Measurements from ENCODE around the gene CDH5.
"Not testable (repeated sequence)": the region's sequence is repeated elsewhere in the genome, so short reads cannot be mapped to it uniquely, and the experiment has no call there.

The CDH5 gene

DNA sequence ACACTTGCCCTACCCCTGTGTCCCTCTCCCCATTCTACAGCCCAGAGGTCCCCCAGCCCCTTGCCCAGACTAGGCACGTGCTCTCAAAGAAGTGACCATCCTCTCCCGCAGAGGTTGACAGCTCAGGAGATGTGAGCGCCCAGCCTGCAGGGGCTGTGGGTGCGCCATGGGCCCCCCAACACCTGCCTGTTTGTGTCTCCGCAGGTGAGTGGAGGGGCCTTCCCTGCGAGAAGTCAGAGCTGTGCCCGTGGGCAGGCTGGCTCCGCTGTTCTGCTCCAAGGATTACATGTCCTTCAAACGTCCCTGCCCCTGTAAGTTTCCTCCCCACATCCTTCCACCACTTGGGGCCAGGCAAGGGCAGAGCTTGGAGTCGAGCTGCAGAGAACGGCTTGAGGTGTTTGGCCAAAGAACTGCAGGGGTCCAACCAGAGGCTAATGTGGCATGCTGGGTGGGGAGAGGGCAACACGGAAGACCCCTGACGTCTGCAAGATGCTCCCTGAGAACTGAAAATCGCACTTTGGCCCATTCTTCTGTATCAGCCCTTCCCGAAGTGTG lies 71.0 kb downstream of the CDH5 start:
- no peak for DNase-seq (ENCODE audit: low read depth, low spot score)

- DNase-seq (ENCODE audit: low read depth, low spot score) = no peak
These were observed 72.0 kb downstream of the CDH5 start for GRCh38 chr16:66438536-66438935.

DNA sequence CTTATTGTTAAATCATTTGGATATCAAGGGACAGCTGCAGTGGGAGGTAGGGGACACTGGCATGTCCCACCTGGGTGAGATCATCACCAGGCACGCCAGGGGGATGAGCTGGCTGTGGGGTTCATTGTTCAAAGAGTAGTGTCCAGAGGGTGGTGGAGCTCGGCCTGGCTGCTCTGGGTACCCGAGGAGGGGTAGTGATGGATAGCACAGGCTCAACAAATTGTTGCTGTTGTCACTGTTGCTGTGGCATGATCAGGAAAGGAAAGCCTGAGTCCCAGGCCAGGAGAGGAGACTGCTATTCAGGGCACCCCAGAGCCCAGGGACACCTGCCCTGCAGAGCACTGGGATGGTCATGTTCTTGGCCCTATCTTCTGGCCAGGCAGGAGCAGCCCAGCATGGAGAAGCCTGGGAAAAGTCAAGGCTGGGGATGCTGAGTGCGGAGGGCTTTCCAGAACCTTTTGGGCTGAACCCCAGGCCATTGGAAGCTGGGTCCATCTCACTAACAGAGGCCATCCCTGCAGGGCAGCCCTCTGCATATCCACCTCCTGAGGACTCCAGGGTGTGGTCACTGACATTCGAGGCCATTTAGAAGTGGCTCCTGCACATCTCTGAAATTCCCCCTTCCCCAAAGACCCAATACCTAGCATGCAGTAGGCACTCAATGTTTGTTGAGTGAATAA lies 72.7 kb downstream of the CDH5 start:
- DNase-seq (ENCODE audit: low read depth, low spot score) = no peak

DNA sequence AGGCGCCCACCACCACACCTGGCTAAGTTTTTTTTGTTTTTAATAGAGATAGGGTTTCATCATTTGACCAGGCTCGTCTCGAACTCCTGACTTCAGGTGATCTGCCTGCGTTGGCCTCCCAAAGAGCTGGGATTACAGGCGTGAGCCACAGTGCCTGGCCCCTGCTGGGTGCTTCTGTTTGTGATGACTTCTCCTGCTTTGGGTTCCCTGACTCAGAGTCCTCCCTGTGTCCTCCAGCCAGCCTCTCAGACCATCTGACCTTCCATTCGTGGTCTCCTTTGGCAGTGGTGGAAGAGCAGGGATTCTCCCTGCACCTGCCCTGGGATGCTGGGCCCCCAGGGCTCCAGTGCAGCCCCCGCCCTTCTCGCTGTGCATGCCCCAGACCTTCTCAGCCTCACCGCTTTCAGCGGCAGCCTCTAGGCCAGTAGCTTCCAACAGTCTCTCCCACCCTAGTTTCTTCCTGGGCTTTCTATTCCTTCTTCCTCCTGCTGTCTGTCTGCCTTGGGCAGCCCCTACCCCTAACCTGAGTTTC lies 73.8 kb downstream of the CDH5 start:
- DNase-seq (ENCODE audit: low read depth, low spot score) = no peak

- no peak for DNase-seq (ENCODE audit: low read depth, low spot score)
These were observed 74.5 kb downstream of the CDH5 start for GRCh38 chr16:66440970-66441369.

DNA sequence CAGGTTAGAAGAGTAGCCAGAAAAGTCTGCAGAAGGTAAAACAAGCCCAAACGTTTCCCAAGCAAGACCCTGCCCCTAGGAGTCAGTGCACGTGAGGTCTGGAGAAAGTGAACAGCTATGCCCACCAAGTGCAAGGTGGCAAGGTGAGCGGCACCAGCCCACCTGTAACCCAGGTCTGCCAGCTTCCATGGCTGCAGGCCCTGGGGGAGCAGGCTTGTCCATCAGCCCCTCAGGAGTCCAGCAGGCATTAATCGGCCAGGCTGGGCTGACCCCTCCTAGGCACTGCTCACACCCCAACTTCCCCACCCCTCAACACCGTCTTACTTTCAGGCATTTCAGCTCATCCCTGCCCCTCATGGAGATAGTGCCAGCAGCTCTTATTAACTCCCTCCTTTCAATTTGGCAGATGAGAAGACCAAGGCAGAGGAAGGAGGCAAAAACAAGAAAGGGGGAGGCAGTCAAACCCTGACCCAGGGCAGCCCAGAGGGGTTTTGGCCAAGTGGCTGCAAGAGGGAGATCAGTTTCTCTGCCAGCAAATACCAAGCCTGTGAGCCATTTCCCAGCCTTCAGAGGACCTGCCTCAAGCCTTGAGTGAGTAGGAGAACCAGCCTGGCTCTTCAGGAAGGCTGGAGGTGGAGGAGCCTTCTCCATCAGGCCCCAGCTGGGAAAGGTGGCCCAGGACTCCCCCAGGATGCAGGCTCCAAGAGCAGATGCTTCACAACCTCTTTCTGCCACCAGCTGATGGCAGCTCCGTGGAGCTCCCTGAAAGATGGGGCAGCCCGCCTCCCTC lies 75.3 kb downstream of the CDH5 start:
- peak; percentile 65 for DNase-seq (ENCODE audit: low read depth, low spot score)

GRCh38 chr16:66442502-66443268 lies 76.2 kb downstream of the CDH5 start:
- no peak for DNase-seq (ENCODE audit: low read depth, low spot score)

- peak; percentile 16 for DNase-seq (ENCODE audit: low read depth, low spot score)
These were observed 76.8 kb downstream of the CDH5 start for GRCh38 chr16:66443269-66443652.

DNA sequence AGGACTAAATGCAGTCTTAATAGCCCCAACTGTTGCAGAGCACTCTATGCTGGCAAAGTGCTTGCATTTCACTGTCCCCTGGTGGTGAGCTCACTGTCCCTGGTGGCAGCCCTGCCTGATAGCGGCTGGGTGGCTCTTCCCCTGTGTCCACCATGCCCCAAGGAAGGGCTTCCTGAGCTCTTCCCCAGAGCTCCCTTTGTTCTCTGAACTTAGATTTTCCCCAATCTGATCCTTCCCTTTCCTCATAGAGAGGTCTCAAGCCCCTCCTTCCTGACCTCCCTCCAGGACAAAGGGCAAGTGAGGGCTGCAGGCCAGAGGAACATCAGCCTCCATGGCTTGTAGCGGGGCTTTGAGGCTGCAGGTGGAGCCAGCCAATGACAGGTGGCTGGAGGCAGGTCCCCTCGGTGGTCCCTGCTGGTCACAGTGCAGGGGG lies 77.6 kb downstream of the CDH5 start:
- DNase-seq (ENCODE audit: low read depth, low spot score) = no peak

DNA sequence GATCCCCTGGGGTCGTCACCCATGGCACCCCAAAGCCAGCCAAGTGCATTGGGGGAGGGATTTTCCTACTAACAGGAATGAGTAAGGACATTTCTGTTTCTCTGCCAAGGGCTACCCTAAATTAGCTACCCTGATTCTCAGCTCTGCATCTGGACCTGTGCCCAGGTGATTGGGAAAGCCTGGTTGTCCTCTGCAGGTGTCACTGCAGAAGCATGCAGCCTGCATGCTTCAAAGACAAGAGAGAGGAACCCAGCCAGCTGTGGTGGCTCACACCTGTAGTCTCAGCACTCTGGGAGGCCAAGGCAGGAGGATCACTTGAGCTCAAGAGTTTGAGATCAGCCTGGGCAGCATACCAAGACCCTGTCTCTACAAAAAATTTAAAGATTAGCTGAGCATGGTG lies 80.2 kb downstream of the CDH5 start:
- DNase-seq (ENCODE audit: low read depth, low spot score) = no peak

- DNase-seq (ENCODE audit: low read depth, low spot score) = no peak
These were observed 81.0 kb downstream of the CDH5 start for GRCh38 chr16:66447491-66447890.

- DNase-seq (ENCODE audit: low read depth, low spot score) = no peak
These were observed 85.1 kb downstream of the CDH5 start for GRCh38 chr16:66451548-66451947.

GRCh38 chr16:66453230-66453629 lies 86.7 kb downstream of the CDH5 start:
- not testable (repeated sequence) for DNase-seq (ENCODE audit: low read depth, low spot score)

All from astrocyte of the hippocampus (primary cell).